EH (cell line): ENCODE data around the gene CWH43.
"Not testable (repeated sequence)": the region's sequence is repeated elsewhere in the genome, so short reads cannot be mapped to it uniquely, and the experiment has no call there.

Source experiments
- DNase-seq: peaks from one replicate; pipeline ENCODE4 v3.0.0-alpha.2; 2015; ENCODE audit warnings: low read depth

The CWH43 gene

GRCh38 chr4:49097071-49097470 lies 111.0 kb downstream of the CWH43 start:
- not testable (repeated sequence) for DNase-seq

- not testable (repeated sequence) for DNase-seq
Observed at GRCh38 chr4:49097505-49097904, 111.4 kb downstream of the CWH43 start.

DNA sequence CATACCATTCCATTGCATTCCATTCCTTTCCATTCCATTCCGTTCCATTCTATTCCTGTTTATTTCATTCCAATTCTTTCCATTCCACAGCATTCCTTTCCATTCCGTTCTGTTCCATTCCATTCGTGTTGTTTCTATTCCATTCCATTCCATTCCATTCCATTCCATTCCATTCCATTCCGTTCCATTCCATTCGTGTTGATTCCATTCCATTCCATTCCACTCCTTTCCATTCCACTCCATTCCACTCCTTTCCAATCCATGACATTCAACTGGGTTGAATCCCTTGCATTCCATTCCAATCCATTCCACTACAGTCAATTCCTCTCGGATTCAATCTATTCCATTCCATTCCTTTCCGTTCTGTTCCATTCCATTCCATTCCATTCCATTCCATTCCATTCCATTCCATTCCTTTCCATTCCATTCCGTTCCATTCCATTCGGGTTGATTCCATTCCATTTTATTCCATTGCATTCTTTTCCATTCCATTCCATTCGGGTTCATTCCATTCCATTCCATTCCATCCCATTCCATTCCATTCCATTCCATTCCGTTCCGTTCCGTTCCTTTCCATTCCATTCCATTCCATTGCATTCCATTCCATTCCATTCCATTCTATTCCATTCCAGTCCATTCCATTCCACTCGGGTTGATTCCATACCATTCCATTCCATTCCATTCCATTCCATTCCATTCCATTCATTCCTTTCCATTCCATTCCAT lies 112.1 kb downstream of the CWH43 start:
- not testable (repeated sequence) for DNase-seq

DNA sequence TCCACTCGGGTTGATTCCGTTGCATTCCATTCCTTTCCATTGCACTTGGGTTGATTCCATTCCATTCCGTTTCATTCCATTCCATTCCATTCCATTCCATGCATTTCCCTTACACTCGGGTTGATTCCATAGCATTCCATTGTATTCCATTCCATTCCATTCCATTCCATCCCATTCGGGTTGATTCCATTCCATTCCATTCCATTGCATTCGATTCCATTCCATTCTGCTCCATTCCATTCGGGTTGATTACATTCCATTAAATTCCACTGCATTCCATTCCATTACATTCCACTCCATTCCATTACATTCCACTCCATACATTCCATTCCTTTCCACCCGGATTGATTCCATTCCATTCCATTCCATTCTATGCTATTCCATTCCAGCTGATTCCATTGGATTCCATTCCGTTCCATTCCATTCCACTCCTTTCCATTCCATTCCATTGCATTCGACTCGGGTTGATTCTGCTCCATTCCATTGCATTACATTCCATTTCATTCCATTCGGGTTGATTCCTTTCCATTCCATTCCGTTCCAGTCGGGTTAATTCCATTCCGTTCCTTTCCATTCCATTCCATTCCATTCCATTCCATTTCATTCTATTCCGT lies 113.9 kb downstream of the CWH43 start:
- not testable (repeated sequence) for DNase-seq

DNA sequence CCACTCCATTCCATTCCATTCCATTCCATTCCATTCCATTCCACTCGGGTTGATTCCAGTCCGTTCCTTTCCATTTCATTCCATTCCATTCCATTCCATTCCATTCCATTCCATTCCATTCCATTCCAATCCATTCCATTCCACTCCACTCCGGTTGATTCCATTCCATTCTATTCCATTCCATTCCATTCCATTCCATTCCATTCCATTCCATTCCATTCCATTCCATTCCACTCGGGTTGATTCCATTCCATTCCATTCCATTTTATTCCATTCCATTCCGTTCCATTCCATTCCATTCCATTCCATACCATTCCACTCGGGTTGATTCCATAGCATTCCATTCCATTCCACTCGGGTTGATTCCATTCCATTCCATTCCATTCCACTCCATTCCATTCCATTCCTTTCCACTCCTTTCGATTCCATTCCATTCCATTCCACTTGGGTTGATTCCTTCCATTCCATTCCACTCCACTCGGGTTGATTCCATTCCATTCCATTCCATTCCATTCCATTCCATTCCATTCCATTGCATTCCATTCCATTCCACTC lies 116.3 kb downstream of the CWH43 start:
- DNase-seq = not testable (repeated sequence)

DNA sequence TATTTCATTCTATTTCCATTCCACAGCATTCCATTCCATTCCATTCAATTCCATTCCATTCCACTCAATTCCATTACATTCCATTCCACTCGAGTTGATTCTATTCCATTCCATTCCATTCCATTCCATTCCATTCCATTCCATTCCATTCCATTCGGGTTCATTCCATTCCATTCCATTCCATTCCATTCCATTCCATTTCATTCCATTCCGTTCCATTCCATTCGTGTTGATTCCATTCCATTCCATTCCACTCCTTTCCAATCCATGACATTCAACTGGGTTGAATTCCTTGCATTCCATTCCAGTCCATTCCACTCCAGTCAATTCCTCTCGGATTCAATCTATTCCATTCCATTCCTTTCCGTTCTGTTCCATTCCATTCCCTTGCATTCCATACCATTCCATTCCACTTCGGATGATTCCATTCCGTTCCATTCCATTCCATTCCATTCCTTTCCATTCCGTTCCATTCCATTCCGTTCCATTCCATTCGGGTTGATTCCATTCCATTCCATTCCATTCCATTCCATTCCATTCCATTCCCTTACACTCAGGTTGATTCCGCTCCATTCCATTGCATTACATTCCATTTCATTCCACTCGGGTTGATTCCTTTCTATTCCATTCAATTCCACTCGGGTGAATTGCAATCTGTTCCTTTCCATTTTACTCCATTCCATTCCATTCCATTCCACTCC lies 117.5 kb downstream of the CWH43 start:
- not testable (repeated sequence) for DNase-seq

- not testable (repeated sequence) for DNase-seq
Observed at GRCh38 chr4:49104231-49104930, 118.3 kb downstream of the CWH43 start.

DNA sequence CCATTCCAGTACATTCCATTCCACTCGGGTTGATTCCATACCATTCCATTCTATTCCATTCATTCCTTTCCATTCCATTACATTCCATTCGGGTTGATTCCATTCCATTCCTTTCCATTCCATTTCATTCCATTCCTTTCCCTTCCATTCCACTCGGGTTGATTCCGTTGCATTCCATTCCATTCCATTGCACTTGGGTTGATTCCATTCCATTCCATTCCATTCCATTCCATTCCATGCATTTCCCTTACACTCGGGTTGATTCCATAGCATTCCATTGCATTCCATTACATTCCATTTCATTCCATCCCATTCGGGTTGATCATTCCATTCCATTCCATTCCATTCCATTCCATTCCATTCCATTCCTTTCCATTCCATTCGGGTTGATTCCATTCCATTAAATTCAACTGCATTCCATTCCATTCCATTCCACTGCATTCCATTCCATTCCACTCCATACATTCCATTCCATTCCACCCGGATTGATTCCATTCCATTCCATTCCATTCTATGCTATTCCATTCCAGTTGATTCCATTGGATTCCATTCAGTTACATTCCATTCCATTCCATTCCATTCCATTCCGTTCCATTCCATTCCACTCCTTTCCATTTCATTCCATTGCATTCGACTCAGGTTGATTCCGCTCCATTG lies 119.3 kb downstream of the CWH43 start:
- DNase-seq = not testable (repeated sequence)

DNA sequence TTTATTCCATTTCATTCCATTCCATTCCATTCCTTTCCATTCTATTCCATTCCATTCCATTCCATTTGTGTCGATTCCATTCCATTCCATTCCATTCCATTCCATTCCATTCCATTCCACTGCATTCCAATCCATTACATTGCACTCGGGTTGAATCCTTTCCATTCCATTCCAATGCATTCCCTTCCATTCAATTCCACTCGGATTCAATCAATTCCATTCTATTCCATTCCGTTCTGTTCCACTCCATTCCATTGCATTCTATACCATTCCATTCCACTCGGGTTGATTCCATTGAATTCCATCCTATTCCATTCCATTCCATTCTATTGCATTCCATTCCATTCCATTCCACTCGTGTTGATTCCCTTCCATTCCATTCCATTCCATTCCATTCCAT lies 121.2 kb downstream of the CWH43 start:
- peak; percentile 39 for DNase-seq

DNA sequence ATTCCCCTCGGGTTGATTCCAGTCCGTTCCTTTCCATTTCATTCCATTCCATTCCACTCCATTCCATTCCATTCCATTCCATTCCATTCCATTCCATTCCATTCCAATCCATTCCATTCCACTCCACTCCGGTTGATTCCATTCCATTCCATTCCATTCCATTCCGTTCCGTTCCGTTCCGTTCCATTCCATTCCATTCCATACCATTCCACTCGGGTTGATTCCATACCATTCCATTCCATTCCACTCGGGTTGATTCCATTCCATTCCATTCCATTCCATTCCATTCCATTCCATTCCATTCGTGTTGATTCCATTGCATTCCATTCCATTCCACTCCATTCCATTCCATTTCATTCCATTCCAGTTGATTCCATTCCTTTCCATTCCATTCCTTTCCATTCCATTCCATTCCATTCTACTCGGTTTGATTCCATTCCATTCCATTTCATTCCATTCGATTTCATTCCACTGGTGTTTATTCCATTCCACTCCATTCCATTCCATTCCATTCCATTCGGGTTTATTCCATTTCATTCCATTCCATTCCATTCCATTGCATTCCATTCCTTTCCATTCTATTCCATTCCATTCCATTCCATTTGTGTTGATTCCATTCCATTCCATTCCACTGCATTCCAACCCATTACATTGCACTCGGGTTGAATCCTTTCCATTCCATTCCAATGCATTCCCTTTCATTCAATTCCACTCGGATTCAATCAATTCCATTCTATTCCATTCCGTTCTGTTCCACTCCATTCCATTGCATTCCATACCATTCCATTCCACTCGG lies 122.3 kb downstream of the CWH43 start:
- DNase-seq = not testable (repeated sequence)

- not testable (repeated sequence) for DNase-seq
Observed at GRCh38 chr4:49109567-49110166, 123.6 kb downstream of the CWH43 start.

- not testable (repeated sequence) for DNase-seq
Observed at GRCh38 chr4:49110579-49110978, 124.5 kb downstream of the CWH43 start.
